CD14-positive monocyte (primary cell): ENCODE measurements around the gene RAI14. TPM values are rescaled to one million over a fixed set of nuclear protein-coding genes. Genes with fewer than 3 reads are reported as not detected.
A peak's percentile ranks its signal among the peaks of the same experiment; 100 is the strongest.

Experiments used
- DNase-seq, 3 donors: peaks; one replicate each; pipeline ENCODE4 v3.0.0-alpha.2; 2011 to 2022
- H2AFZ ChIP-seq: 2 replicates; pipeline ENCODE4 v1.6.0; 2012; ENCODE audit warnings: mild to moderate bottlenecking, low read depth, low read length, inconsistent platforms; ENCODE audit not compliant: insufficient read depth, poor library complexity, severe bottlenecking
- H3K27ac ChIP-seq, 2 donors: 1 replicate in 1 of 2; 2 replicates in 1 of 2; pipeline ENCODE4 v1.5.1; 2012 to 2013; ENCODE audit warnings: low read length in 2 of 2, control low read depth in 1 of 2, inconsistent platforms in 1 of 2, low read depth in 1 of 2, mild to moderate bottlenecking in 1 of 2
- H3K27me3 ChIP-seq, 2 donors: one replicate each; pipeline versions ENCODE4 v1.6.0 to v1.6.1; 2011 to 2013; ENCODE audit warnings: low read length in 2 of 2; ENCODE audit not compliant: control insufficient read depth in 2 of 2, insufficient read depth in 2 of 2
- H3K36me3 ChIP-seq, 2 donors: replicated peaks in 1 of 2; 1 replicate in 1 of 2; 2 replicates in 1 of 2; pipeline versions ENCODE4 v1.5.1 to v1.6.1; 2012 to 2013; ENCODE audit warnings: low read length in 2 of 2, control low read depth in 1 of 2, inconsistent platforms in 1 of 2, mild to moderate bottlenecking in 1 of 2; ENCODE audit not compliant: insufficient read depth in 2 of 2, control insufficient read depth in 1 of 2
- H3K4me1 ChIP-seq, 2 donors: 1 replicate in 1 of 2; 2 replicates in 1 of 2; pipeline versions ENCODE4 v1.5.1 to v1.6.1; 2012 to 2013; ENCODE audit warnings: low read length in 2 of 2, control low read depth in 1 of 2, inconsistent platforms in 1 of 2, mild to moderate bottlenecking in 1 of 2, moderate library complexity in 1 of 2; ENCODE audit not compliant: insufficient read depth in 2 of 2, control insufficient read depth in 1 of 2
- H3K4me2 ChIP-seq: replicated peaks from 2 replicates; pipeline ENCODE3; 2012; ENCODE audit warnings: low read length, moderate library complexity, mild to moderate bottlenecking; ENCODE audit not compliant: poor library complexity, severe bottlenecking; ENCODE audit errors: extremely low read depth
- H3K4me3 ChIP-seq, 3 experiments: fragments of 200-600 bp in 1 of 3; sonication (generic) in 1 of 3; replicated peaks in 1 of 3; 1 replicate in 2 of 3; 2 replicates in 1 of 3; pipeline ENCODE4 v1.5.1; 2011 to 2013; ENCODE audit warnings: low read length in 3 of 3, mild to moderate bottlenecking in 3 of 3, control low read depth in 2 of 3, low read depth in 2 of 3, inconsistent platforms in 1 of 3, moderate library complexity in 1 of 3
- H3K79me2 ChIP-seq: 2 replicates; pipeline ENCODE4 v1.6.0; 2012; ENCODE audit warnings: mild to moderate bottlenecking, control low read depth, inconsistent platforms, low read length, moderate library complexity; ENCODE audit not compliant: insufficient read depth
- H3K9ac ChIP-seq: 2 replicates; pipeline ENCODE4 v1.6.0; 2017; ENCODE audit warnings: low read length, mild to moderate bottlenecking; ENCODE audit not compliant: insufficient read depth, poor library complexity, severe bottlenecking
- H3K9me3 ChIP-seq, 2 donors: replicated peaks in 1 of 2; 1 replicate in 1 of 2; 2 replicates in 1 of 2; pipeline versions ENCODE4 v1.5.1 to v1.6.1; 2012 to 2013; ENCODE audit warnings: low read length in 2 of 2, control low read depth in 1 of 2; ENCODE audit not compliant: control insufficient read depth in 1 of 2, insufficient read depth in 1 of 2
- H4K20me1 ChIP-seq: 2 replicates; pipeline ENCODE4 v1.6.0; 2012; ENCODE audit warnings: mild to moderate bottlenecking, low read length, control low read depth, moderate library complexity; ENCODE audit not compliant: insufficient read depth
- H3K27ac Mint-ChIP-seq, 7 donors: one replicate each; pipeline ENCODE4 v1.8.0; 2020; ENCODE audit warnings: mild to moderate bottlenecking in 7 of 7, mixed read lengths in 7 of 7, moderate library complexity in 6 of 7, inconsistent platforms in 2 of 7
- H3K27me3 Mint-ChIP-seq, 3 donors: one replicate each; pipeline ENCODE4 v1.8.0; 2021 to 2022; ENCODE audit warnings: low read depth in 3 of 3, mild to moderate bottlenecking in 3 of 3, mixed read lengths in 3 of 3, moderate library complexity in 3 of 3, inconsistent platforms in 1 of 3
- H3K36me3 Mint-ChIP-seq, 2 donors: one replicate each; pipeline ENCODE4 v1.8.0; 2020; ENCODE audit warnings: mixed read lengths in 2 of 2, inconsistent platforms in 1 of 2, mild to moderate bottlenecking in 1 of 2
- H3K4me1 Mint-ChIP-seq: one replicate; pipeline ENCODE4 v1.8.0; 2020; ENCODE audit warnings: mild to moderate bottlenecking, mixed read lengths
- H3K4me3 Mint-ChIP-seq, 2 donors: one replicate each; pipeline ENCODE4 v1.8.0; 2020; ENCODE audit warnings: mild to moderate bottlenecking in 2 of 2, mixed read lengths in 2 of 2, moderate library complexity in 1 of 2
- H3K9me3 Mint-ChIP-seq, 7 donors: one replicate each; pipeline ENCODE4 v1.8.0; 2020 to 2022; ENCODE audit warnings: mixed read lengths in 7 of 7, mild to moderate bottlenecking in 6 of 7, moderate library complexity in 6 of 7, inconsistent platforms in 2 of 7
- WGBS: methylation state at CpG from one replicate; pipeline ENCODE4 v1.1.5; 2013; ENCODE audit warnings: missing lambda C conversion rate; ENCODE audit not compliant: insufficient coverage; 5-methylcytosine and 5-hydroxymethylcytosine counted together
- intact Hi-C, 2 donors: fragments of 100-400 bp; cut with micrococcal nuclease; formaldehyde crosslinking; loops; one replicate each; pipeline versions ENCODE4 v1.15.0 to v1.15.1; 2023
- polyA plus RNA-seq, 3 donors: library from polyadenylated mRNA; depleted of rRNA in 1 of 3; unstranded in 2 of 3; stranded (reverse) in 1 of 3; fragments of 300-500 nt in 2 of 3; fragments of >200 nt in 1 of 3; fragmentation: Illumina TruSeq in 2 of 3; gene quantifications; 1 replicate in 2 of 3; 2 replicates in 1 of 3; pipeline ENCODE4 v1.2.3, GENCODE V29; 2012 to 2021
- TF ChIP-seq, protein P1 (sequence below): fragments of 200-600 bp; IDR thresholded peaks from one replicate; pipeline ENCODE4 v1.8.0; 2022; ENCODE audit warnings: antibody characterized with exemption, mild to moderate bottlenecking

RAI14 gene
- polyA plus RNA-seq, 3 donors = 0.08 TPM; not detected in 2

- Histone ChIP-seq H3K4me2 (no peak overlapping the region), H3K9ac (no peak overlapping the region), H3K27ac (no peak overlapping the region), H3K36me3 (no peaks in the 10 kb centered on the region), H2AFZ (no peak overlapping the region), H4K20me1 (no peaks in the 10 kb centered on the region), H3K4me1 (no peaks in the 10 kb centered on the region), H3K9me3 (peaks cover 0 to 3% of the 10 kb centered on the region in 2 donors), H3K4me3 (no peak overlapping the region), H3K79me2 (no peaks in the 10 kb centered on the region), H3K27me3 (no peaks in the 10 kb centered on the region)
- Mint-ChIP-seq H3K9me3 (peaks cover 0 to 7% (median 0%) of the 10 kb centered on the region in 7 donors), H3K4me3 (no peak overlapping the region), H3K27ac (peak overlapping the region in 1 of 7 donors; percentile 29), H3K27me3 (peaks cover 0 to 4% (median 0%) of the 10 kb centered on the region in 3 donors), H3K4me1 (peaks cover 2% of the 10 kb centered on the region), H3K36me3 (no peaks in the 10 kb centered on the region)
- intact Hi-C loops = no loop called here
- no CpG with 5 or more reads among the region's 1 CpG for WGBS
- TF ChIP-seq, protein P1, sequence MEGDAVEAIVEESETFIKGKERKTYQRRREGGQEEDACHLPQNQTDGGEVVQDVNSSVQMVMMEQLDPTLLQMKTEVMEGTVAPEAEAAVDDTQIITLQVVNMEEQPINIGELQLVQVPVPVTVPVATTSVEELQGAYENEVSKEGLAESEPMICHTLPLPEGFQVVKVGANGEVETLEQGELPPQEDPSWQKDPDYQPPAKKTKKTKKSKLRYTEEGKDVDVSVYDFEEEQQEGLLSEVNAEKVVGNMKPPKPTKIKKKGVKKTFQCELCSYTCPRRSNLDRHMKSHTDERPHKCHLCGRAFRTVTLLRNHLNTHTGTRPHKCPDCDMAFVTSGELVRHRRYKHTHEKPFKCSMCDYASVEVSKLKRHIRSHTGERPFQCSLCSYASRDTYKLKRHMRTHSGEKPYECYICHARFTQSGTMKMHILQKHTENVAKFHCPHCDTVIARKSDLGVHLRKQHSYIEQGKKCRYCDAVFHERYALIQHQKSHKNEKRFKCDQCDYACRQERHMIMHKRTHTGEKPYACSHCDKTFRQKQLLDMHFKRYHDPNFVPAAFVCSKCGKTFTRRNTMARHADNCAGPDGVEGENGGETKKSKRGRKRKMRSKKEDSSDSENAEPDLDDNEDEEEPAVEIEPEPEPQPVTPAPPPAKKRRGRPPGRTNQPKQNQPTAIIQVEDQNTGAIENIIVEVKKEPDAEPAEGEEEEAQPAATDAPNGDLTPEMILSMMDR = no peak
- DNase-seq = no peak
Measured at GRCh38 chr5:34695275-34696027, 39.3 kb downstream of the RAI14 start.

DNA sequence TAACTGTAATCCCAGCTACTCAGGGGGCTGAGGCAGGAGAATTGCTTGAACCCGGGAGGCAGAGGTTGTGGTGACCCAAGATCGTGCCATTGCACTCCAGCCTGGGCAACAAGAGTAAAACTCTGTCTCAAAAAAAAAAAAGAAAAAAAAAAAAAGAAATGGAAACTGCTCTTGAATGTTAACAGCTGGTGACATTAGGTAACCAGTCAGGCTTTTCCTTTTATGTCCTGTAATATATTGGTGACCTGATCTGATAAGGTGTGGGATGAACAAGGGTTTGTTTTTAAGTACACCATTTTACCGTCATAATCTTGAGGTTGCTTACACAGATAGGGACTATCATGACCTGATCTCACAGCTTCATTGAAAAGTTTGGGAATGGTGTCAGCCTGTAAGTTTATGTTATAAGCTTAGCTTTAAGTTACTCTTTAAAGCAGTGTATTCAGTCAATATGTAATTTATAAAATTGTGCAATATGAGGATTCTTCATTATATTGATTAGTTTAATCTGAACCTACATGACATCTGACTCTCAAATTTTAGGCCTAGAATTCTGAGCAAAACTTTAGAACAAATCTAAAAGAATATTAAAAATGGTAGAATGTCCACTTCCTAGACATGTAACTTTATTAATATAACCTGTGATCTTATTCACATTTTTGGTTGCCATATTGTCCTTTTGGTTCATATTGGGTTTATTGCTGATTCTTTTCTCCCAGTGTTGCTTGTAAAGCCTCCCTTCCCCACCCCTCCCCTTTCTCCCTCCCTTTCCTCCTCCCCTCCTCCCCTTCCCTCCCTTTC, 41.4 kb downstream of the RAI14 start:
- 100% methylated on average over 1 of the region's 3 CpGs for WGBS
- Histone ChIP-seq H3K27me3 (no peaks in the 10 kb centered on the region), H3K9ac (no peak overlapping the region), H3K27ac (no peak overlapping the region), H4K20me1 (no peaks in the 10 kb centered on the region), H3K4me2 (no peak overlapping the region), H2AFZ (no peak overlapping the region), H3K9me3 (peaks cover 0 to 3% of the 10 kb centered on the region in 2 donors), H3K36me3 (no peaks in the 10 kb centered on the region), H3K4me1 (no peaks in the 10 kb centered on the region), H3K4me3 (no peak overlapping the region), H3K79me2 (no peaks in the 10 kb centered on the region)
- Mint-ChIP-seq H3K9me3 (peaks cover 0 to 7% (median 0%) of the 10 kb centered on the region in 7 donors), H3K36me3 (no peaks in the 10 kb centered on the region), H3K4me3 (no peak overlapping the region), H3K27ac (no peak overlapping the region), H3K4me1 (peaks cover 2% of the 10 kb centered on the region), H3K27me3 (peaks cover 0 to 4% (median 0%) of the 10 kb centered on the region in 3 donors)
- DNase-seq = no peak
- intact Hi-C loops = no loop called here
- TF ChIP-seq, protein P1 = no peak
